ENCODE results near the gene TSHZ2. TPM values are rescaled to one million over a fixed set of nuclear protein-coding genes. Genes with fewer than 3 reads are reported as not detected.

Gene TSHZ2
- total RNA-seq, 1 experiment from 2014 or later, result 0.07 TPM

GRCh38 chr20:52936351-52937340 is 35.5 kb upstream of the TSHZ2 start:
- Histone ChIP-seq H2BK20ac (ENCODE audit: low read depth, low read length, poor library complexity, severe bottlenecking) (no peak overlapping the region), H4K91ac (ENCODE audit: insufficient read length, low read depth, low read length) (no peak overlapping the region), H3K23ac (ENCODE audit: insufficient read length, low read depth, low read length) (no peak overlapping the region), H3K27ac (ENCODE audit: insufficient read length, low read depth, low read length) (no peak overlapping the region), H2BK5ac (ENCODE audit: insufficient read length, low read length) (no peak overlapping the region), H3K4me1 (ENCODE audit: insufficient read depth, low read length) (peaks cover 5% of the 10 kb centered on the region; the same call in 1 of the 2 replicates), H4K8ac (replicated peaks; ENCODE audit: insufficient read length, low read depth, low read length) (no peak overlapping the region), H3K14ac (ENCODE audit: insufficient read depth, low read length) (no peak overlapping the region), H3K4ac (ENCODE audit: low read depth, low read length) (no peak overlapping the region), H2BK12ac (ENCODE audit: insufficient read length, low read depth, low read length) (no peak overlapping the region), H4K20me1 (ENCODE audit: control insufficient read depth, insufficient read depth, insufficient read length) (no peaks in the 10 kb centered on the region), H3T11ph (ENCODE audit: low read length) (no peak overlapping the region), H2AFZ (ENCODE audit: low read length) (no peak overlapping the region), H3K18ac (ENCODE audit: insufficient read length, low read depth, low read length) (no peak overlapping the region), H3K79me1 (ENCODE audit: insufficient read depth, low read depth, low read length, poor library complexity, severe bottlenecking) (no peaks in the 10 kb centered on the region), H2BK120ac (ENCODE audit: low read depth, low read length, poor library complexity, severe bottlenecking) (no peak overlapping the region), H3K9me3 (ENCODE audit: control insufficient read depth, low read depth, low read length) (no peaks in the 10 kb centered on the region), H3K79me2 (ENCODE audit: insufficient read depth, low read length) (no peaks in the 10 kb centered on the region), H3K27me3 (ENCODE audit: insufficient read depth, low read length) (no peaks in the 10 kb centered on the region), H3K56ac (ENCODE audit: insufficient read length, low read depth, low read length) (no peak overlapping the region), H3K23me2 (ENCODE audit: insufficient read length, low read depth, low read length, poor library complexity, severe bottlenecking) (no peaks in the 10 kb centered on the region), H3K9ac (ENCODE audit: extremely low read depth, insufficient read length, low read length) (no peak overlapping the region), H4K5ac (ENCODE audit: insufficient read length, low read depth, low read length) (no peak overlapping the region), H2AK5ac (ENCODE audit: insufficient read length, low read length) (no peak overlapping the region), H2BK15ac (ENCODE audit: low read depth, low read length) (no peak overlapping the region), H3K4me2 (ENCODE audit: insufficient read depth, insufficient read length, low read length) (no peak overlapping the region)
- no peak for TF ChIP-seq CTCF (conservative IDR thresholded peaks at IDR 0.05)
- peaks cover 2% of the 10 kb centered on the region; the same call in 1 of the 2 replicates for H3K27me3 Mint-ChIP-seq (ENCODE audit: low read depth)
- H3K9me3 Mint-ChIP-seq, result no peaks in the 10 kb centered on the region; a peak in 2 of 5 replicates
- no peak overlapping the region for H3K27ac Mint-ChIP-seq
- no peaks in the 10 kb centered on the region for H3K36me3 Mint-ChIP-seq (ENCODE audit: insufficient read depth in 1 of 3, low read depth in 3 of 3)
- H3K4me1 Mint-ChIP-seq, result no peaks in the 10 kb centered on the region
- H3K4me3 Mint-ChIP-seq, result no peak overlapping the region
- WGBS (ENCODE audit: extremely low coverage, insufficient read length, low lambda C conversion rate), result no CpG with 5 or more reads among the region's 16 CpGs
- no peak for DNase-seq

All from H9 (cell line).